Neural cell (in vitro differentiated cells): ENCODE results near the gene SSBP2.

Experiments
- EP300 ChIP-seq: fragments of 450-650 bp; conservative IDR thresholded peaks from 2 replicates; pipeline ENCODE4 v1.6.1; 2014; ENCODE audit warnings: antibody characterized with exemption, mild to moderate bottlenecking, moderate library complexity; ENCODE audit not compliant: poor library complexity, severe bottlenecking
- POLR2AphosphoS5 ChIP-seq: IDR thresholded peaks from 2 replicates; pipeline ENCODE4 v1.6.1; 2012
- RAD21 ChIP-seq: fragments of 450-650 bp; conservative IDR thresholded peaks from 2 replicates; pipeline ENCODE4 v1.6.1; 2014; ENCODE audit warnings: antibody characterized with exemption, mild to moderate bottlenecking, moderate library complexity
- SMC3 ChIP-seq: fragments of 450-650 bp; conservative IDR thresholded peaks from 2 replicates; pipeline ENCODE4 v1.6.1; 2014; ENCODE audit warnings: antibody characterized with exemption, mild to moderate bottlenecking, moderate library complexity; ENCODE audit not compliant: poor library complexity
- TAF1 ChIP-seq: IDR thresholded peaks from 2 replicates; pipeline ENCODE4 v1.6.1; 2012; ENCODE audit warnings: low read depth
- TF ChIP-seq, protein P1 (sequence below): fragments of 450-650 bp; IDR thresholded peaks from 2 replicates; pipeline ENCODE4 v1.5.1; 2014; ENCODE audit warnings: antibody characterized with exemption, mild to moderate bottlenecking, moderate library complexity; ENCODE audit not compliant: poor library complexity, severe bottlenecking

DNA sequence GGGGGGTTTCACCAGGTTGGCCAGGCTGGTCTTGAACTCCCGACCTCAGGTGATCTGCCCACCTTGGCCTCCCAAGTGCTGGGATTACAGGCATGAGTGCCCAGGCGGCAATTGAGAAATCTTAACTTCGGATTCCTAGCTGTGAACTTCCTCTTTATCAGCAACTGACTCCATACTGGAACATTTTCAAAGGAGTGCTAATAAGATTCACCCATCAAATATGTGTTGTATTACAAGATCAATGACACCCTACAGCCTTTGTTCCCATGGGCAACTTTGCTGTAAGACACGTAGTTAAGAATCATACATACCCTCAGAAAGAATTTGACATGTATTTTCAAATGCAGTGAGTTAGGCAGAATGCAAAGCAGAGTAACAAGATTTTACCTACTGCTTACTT is 333.8 kb downstream of the SSBP2 start:
- TF ChIP-seq, protein P1, sequence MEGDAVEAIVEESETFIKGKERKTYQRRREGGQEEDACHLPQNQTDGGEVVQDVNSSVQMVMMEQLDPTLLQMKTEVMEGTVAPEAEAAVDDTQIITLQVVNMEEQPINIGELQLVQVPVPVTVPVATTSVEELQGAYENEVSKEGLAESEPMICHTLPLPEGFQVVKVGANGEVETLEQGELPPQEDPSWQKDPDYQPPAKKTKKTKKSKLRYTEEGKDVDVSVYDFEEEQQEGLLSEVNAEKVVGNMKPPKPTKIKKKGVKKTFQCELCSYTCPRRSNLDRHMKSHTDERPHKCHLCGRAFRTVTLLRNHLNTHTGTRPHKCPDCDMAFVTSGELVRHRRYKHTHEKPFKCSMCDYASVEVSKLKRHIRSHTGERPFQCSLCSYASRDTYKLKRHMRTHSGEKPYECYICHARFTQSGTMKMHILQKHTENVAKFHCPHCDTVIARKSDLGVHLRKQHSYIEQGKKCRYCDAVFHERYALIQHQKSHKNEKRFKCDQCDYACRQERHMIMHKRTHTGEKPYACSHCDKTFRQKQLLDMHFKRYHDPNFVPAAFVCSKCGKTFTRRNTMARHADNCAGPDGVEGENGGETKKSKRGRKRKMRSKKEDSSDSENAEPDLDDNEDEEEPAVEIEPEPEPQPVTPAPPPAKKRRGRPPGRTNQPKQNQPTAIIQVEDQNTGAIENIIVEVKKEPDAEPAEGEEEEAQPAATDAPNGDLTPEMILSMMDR: no peak
- TF ChIP-seq POLR2AphosphoS5: no peak
- TF ChIP-seq TAF1: no peak
- no peak for TF ChIP-seq EP300
- TF ChIP-seq SMC3: no peak
- TF ChIP-seq RAD21: no peak
